CD1c-positive myeloid dendritic cell (primary cell): ENCODE data around the gene KIAA0040.

ENCODE experiments used
- DNase-seq: peaks from one replicate; pipeline ENCODE4 v3.0.0-alpha.2; 2016; ENCODE audit errors: extremely low spot score

Gene KIAA0040

DNA sequence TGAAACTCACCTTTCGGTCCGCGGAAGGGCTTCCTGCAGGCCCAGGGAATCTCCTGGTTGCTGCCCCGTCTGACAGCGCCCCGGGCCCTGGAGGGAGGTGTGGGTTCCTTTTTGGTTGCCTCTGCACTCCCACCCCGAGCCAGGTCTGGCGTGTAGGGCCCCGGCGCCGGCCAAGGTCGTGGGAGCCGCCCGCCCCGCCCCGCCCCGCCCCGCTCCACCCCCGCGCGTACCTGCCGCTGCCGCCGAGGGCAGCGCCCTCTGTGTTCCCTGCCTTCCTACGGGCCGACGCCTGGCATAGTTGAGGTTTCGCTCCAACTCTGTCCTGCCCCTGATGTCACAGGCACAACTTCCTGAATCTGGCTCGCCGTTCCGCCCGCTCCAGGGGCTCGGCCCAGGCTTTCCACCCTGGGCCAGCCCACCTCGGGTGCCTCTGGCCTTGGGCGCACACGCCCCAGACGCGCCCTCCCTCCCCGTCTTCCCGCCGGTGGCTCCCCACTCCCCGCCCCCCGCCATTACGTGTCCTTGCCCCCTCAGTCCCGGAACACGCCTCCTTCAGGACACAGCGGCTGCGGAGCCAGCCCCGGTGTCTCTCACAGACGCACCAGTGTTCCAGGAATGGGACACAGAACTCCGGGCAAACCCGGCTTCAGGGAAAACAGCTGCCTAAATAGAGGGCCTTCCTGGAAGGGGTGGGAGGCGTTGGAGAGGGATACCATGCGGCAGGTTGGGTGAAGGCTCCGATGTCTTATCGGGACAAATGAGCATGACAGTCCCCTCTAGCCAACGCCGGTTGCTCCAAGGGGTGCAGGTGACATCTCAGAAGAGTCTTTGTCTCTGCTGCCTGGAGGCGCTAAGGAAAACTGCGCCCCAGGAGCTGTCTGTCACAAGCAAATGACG, at the start of gene KIAA0040:
Gene KIAA0040 (minus strand): TSS at position 147 of the 897 bp plus-strand sequence. CDS start 31,763 bp downstream, outside the sequence.
- DNase-seq = peak; percentile 90

GRCh38 chr1:175237389-175237788, 44.8 kb upstream of the KIAA0040 start:
- DNase-seq = no peak

- DNase-seq = no peak
Observed at GRCh38 chr1:175234639-175235038, 42.1 kb upstream of the KIAA0040 start.

DNA sequence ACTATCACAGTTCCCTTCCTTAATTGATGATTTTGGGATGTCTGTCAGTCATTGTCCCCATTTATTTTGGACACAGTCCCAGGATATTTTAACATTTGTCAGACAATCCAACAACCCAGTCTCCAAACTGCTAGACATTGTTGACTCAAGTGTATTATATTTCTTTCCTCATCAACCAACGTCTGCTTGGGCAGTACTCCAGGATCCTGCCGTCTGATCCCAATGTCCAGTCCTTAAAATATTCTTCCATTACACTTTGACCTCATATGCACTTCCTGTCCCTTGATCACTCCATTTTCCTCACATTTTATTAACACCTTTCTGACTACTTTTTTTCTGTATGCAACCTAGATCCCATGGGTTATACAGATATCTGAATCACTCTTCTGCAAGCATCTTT, 39.8 kb upstream of the KIAA0040 start:
- no peak for DNase-seq

- no peak for DNase-seq
Observed at GRCh38 chr1:175225805-175226129, 33.2 kb upstream of the KIAA0040 start.

DNA sequence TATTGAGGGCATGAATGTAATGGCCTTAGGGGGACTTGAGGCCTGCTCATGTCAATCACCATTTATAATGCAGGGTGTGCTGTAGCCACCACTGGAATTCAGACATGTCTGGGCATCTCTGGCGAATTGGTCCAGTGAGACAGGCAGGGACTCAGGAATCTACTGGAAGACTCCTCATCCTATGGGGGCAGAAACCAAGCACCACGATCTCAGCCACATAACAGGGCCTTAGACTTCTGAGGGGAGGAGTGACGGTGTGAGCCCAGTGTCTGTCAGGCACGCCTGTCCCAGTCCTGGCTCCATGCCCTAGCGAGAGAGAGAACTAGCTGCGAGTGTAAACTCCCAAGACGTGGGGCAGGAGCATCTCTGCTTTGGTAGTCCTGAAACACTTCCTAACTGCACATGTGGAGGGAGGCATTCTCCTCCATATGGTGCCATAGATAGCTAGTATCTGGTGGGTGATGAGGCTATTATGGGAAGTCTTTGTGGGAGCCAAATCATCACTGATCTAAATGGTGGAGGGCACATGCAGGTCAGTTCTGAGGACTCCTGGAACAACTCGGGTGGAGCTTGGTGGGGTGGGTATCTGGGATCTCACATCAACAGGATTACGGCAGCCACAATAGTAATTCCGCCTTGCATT, 29.8 kb upstream of the KIAA0040 start:
- no peak for DNase-seq

DNA sequence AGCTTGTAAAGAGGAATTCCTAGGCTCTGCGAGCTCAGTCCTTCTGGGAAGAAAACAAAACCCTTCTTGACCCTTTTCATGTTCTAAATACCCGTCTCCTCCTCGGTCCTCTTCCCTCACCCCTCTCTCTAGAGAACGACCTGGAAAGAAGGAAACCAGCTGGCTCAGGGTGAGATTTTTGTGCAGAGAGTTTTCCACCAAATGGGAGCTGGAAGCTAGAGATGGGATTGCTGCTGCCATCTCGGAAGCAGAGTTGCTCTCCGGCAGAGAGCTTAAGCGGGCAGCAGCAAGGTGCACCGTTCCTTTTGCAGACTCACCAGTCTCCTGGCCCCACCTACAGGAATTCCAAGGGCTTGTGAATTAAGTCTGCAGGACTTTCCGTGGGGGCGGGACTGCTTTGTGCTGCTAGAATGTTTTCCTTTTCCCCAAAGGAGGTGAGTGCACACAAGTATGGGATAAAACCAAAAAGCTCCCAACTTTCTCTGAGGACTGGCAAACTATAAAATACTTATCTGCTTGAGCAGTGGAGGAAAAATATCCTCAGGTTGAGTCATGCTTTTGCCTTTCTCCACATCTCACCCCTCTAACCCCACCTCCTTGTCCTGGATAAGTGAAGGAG, 29.1 kb upstream of the KIAA0040 start:
- no peak for DNase-seq

GRCh38 chr1:175220853-175221556, 28.4 kb upstream of the KIAA0040 start:
- no peak for DNase-seq

- DNase-seq = no peak
Observed at GRCh38 chr1:175219774-175220173, 27.2 kb upstream of the KIAA0040 start.

DNA sequence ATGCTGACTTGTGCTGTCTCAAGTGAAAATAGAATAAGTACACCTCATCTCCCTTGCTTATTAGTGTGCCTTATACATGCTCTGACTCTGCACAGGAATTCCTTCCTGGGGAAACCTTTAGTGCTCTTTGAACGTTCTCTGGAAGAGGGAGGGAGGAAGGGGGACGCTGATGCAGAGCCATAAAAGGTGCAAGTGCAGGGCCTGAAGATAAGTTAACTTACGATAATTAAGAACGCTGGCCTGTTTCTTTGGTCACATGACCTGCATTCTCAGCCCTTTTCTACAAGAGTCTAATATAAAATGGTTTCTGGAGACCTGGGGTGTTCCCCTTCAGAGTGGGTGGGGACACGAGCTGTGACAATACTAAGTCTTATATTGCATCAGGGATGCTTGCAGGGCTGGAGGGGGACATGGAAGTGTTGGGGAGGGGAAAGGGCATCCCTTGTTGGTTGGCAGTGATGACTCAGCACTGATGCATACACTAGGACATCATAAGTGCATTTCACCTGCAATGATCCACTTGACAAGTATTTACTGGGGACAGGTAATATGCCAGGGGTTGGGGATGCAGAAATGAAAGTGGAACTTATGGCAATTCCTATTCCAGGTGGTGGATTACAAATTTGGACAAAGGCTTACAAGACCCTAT, 26.3 kb upstream of the KIAA0040 start:
- no peak for DNase-seq

- no peak for DNase-seq
Observed at GRCh38 chr1:175217721-175218531, 25.4 kb upstream of the KIAA0040 start.

DNA sequence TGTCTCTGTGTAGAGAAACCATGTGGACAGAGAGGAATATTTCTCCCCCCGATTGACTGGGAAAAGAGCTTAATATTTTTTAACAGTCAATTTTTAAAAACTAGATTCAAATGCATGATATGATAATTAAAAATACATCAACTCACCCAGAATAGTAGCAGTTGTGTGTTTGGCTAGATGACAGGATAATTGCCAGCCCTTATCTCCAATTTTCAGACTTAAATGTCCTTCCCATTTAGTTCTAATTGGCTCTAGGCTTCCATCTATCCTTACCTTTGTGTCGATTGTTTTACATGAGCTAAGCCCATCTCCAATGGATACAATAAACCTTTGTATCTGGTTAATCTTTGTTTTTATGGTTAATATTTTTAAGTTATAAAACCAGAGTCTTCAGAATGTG, 23.9 kb upstream of the KIAA0040 start:
- DNase-seq = no peak

- DNase-seq = no peak
Observed at GRCh38 chr1:175211656-175212055, 19.1 kb upstream of the KIAA0040 start.

GRCh38 chr1:175210744-175211143, 18.2 kb upstream of the KIAA0040 start:
- no peak for DNase-seq

DNA sequence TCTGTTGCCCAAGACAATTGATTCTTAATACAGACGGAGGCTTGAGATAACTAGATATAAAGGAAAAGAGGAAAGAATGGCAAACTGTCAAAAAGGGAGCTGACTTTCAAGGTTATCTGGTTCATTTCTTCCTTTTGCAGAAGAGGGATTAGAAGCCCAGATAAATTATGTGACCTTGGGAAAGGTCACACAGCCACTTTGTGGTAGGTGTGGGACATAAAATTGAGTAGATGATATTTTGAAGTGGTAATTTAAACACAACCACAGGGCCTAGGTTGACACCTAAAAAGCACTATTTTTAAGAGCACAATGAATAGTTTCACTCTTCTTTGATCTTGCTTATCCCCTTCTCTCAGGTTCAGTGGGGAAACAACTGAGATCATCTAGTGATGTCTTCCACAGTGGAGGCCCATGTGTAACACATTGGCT, 16.9 kb upstream of the KIAA0040 start:
- no peak for DNase-seq

DNA sequence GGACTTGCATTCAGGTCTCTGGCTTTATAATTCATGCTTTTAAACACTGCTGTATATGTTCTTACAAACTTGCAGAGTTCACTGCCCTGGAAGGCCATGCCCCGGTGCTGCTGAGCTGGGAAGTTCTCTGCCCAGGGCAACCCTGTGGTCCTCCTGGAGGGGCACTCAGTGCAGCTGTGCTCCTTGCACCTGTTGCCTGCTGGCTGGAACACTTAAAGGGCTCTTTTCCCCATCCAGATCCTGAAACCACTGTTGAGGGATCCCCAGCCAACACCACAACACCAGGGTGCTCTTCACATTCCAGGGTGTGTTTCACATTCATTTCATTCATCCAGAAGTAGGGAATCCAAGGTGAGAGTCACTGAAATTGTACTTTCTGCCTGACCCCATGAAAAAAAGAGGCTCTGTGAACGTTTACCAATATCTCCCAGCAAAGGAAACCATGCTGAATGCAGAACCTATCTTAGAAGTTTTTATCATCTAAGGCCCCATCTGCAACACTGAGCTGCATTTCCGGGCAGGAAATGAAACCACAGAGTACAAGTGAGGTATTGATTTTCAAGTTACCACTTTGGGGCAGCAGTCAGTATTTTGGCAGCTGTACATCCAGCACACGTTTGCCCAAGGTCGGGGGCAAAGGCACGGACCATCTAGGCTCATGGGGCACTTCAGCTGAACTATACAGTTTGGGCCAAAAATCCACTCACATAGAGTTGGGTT, 16.4 kb upstream of the KIAA0040 start:
- DNase-seq = peak; percentile 18

DNA sequence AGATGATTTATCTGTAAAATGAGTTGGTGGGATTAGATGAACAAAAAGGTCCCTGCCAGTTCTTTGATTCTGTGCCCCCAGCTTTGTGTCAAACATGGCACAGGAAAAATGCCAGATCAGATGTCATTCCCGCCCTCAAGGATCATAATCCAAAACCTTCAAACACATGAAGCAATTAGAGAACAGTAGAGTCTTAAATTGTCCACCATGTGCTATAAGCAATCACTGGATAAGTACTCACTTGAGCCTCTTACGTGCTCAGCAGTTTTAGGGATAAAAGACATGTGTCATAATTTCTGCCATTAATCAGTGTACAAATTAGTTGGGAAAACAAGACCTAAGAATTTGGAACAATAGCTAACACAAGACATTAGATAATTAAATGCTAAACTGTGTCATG, 15.4 kb upstream of the KIAA0040 start:
- DNase-seq = no peak

GRCh38 chr1:175206687-175207086, 14.1 kb upstream of the KIAA0040 start:
- DNase-seq = no peak

GRCh38 chr1:175204330-175204729, 11.8 kb upstream of the KIAA0040 start:
- no peak for DNase-seq

GRCh38 chr1:175203570-175204068, 11.0 kb upstream of the KIAA0040 start:
- no peak for DNase-seq
